Measurements from ENCODE around the gene ABHD10.

Gene ABHD10

GRCh38 chr3:112000966-112001365, 22.1 kb downstream of the ABHD10 start:
- DNase-seq (ENCODE audit: insufficient read length, low spot score) (no peak), FAIRE-seq (no peak)
- no peak for TF ChIP-seq CTCF (IDR thresholded peaks at IDR 0.05; ENCODE audit: insufficient read depth, missing control alignments)

GRCh38 chr3:112001526-112001925, 22.7 kb downstream of the ABHD10 start:
- FAIRE-seq (no peak), DNase-seq (ENCODE audit: insufficient read length, low spot score) (no peak)
- no peak for TF ChIP-seq CTCF (IDR thresholded peaks at IDR 0.05; ENCODE audit: insufficient read depth, missing control alignments)

GRCh38 chr3:112002096-112002971, 23.5 kb downstream of the ABHD10 start:
- FAIRE-seq (no peak), DNase-seq (ENCODE audit: insufficient read length, low spot score) (no peak)
- no peak for TF ChIP-seq CTCF (IDR thresholded peaks at IDR 0.05; ENCODE audit: insufficient read depth, missing control alignments)

GRCh38 chr3:112003321-112004080, 24.7 kb downstream of the ABHD10 start:
- TF ChIP-seq CTCF (IDR thresholded peaks at IDR 0.05; ENCODE audit: insufficient read depth, missing control alignments): no peak
- no peak for FAIRE-seq
- no peak for DNase-seq (ENCODE audit: insufficient read length, low spot score)

- no peak for FAIRE-seq
- TF ChIP-seq CTCF (IDR thresholded peaks at IDR 0.05; ENCODE audit: insufficient read depth, missing control alignments): no peak
- DNase-seq (ENCODE audit: insufficient read length, low spot score): no peak
These were observed 25.4 kb downstream of the ABHD10 start for GRCh38 chr3:112004187-112004586.

GRCh38 chr3:112004669-112005068, 25.8 kb downstream of the ABHD10 start:
- DNase-seq (ENCODE audit: insufficient read length, low spot score) (no peak), FAIRE-seq (no peak)
- no peak for TF ChIP-seq CTCF (IDR thresholded peaks at IDR 0.05; ENCODE audit: insufficient read depth, missing control alignments)
